ENCODE measurements around the gene THRB. TPM values are rescaled to one million over a fixed set of nuclear protein-coding genes. Genes with fewer than 3 reads are reported as not detected.

The THRB gene
- polyA plus RNA-seq, 4 donors = 4.1 to 26.5 (median 24.4) TPM

GRCh38 chr3:24245056-24245455 lies 249.6 kb downstream of the THRB start:
- DNase-seq (ENCODE audit: low read depth in 4 of 4, low spot score in 3 of 4) = no peak

- no peak for DNase-seq (ENCODE audit: low read depth in 4 of 4, low spot score in 3 of 4)
Measured at GRCh38 chr3:24244491-24244890, 250.2 kb downstream of the THRB start.

GRCh38 chr3:24242012-24242698 lies 252.5 kb downstream of the THRB start:
- DNase-seq (ENCODE audit: low read depth in 4 of 4, low spot score in 3 of 4) = no peak

GRCh38 chr3:24240306-24240705 lies 254.3 kb downstream of the THRB start:
- DNase-seq (ENCODE audit: low read depth in 4 of 4, low spot score in 3 of 4) = no peak

GRCh38 chr3:24237971-24238706 lies 256.5 kb downstream of the THRB start:
- DNase-seq (ENCODE audit: low read depth in 4 of 4, low spot score in 3 of 4) = peak; percentile 26 to 47 (median 44)

GRCh38 chr3:24235121-24235520 lies 259.5 kb downstream of the THRB start:
- DNase-seq (ENCODE audit: low read depth in 4 of 4, low spot score in 3 of 4) = no peak

GRCh38 chr3:24232784-24233183 lies 261.9 kb downstream of the THRB start:
- DNase-seq (ENCODE audit: low read depth in 4 of 4, low spot score in 3 of 4) = no peak

GRCh38 chr3:24229468-24230221 lies 265.0 kb downstream of the THRB start:
- no peak for DNase-seq (ENCODE audit: low read depth in 4 of 4, low spot score in 3 of 4)

GRCh38 chr3:24227635-24228034 lies 267.0 kb downstream of the THRB start:
- no peak for DNase-seq (ENCODE audit: low read depth in 4 of 4, low spot score in 3 of 4)

GRCh38 chr3:24226397-24226796 lies 268.3 kb downstream of the THRB start:
- DNase-seq (ENCODE audit: low read depth in 4 of 4, low spot score in 3 of 4) = no peak

- DNase-seq (ENCODE audit: low read depth in 4 of 4, low spot score in 3 of 4) = no peak
Measured at GRCh38 chr3:24225385-24225950, 269.2 kb downstream of the THRB start.

GRCh38 chr3:24224666-24225384 lies 269.8 kb downstream of the THRB start:
- no peak for DNase-seq (ENCODE audit: low read depth in 4 of 4, low spot score in 3 of 4)

- no peak for DNase-seq (ENCODE audit: low read depth in 4 of 4, low spot score in 3 of 4)
Measured at GRCh38 chr3:24222165-24222805, 272.4 kb downstream of the THRB start.

GRCh38 chr3:24220859-24221657 lies 273.6 kb downstream of the THRB start:
- no peak for DNase-seq (ENCODE audit: low read depth in 4 of 4, low spot score in 3 of 4)

GRCh38 chr3:24215502-24215901 lies 279.1 kb downstream of the THRB start:
- no peak for DNase-seq (ENCODE audit: low read depth in 4 of 4, low spot score in 3 of 4)

- no peak for DNase-seq (ENCODE audit: low read depth in 4 of 4, low spot score in 3 of 4)
Measured at GRCh38 chr3:24211381-24211780, 283.3 kb downstream of the THRB start.

- DNase-seq (ENCODE audit: low read depth in 4 of 4, low spot score in 3 of 4) = no peak
Measured at GRCh38 chr3:24202071-24202470, 292.6 kb downstream of the THRB start.

- no peak for DNase-seq (ENCODE audit: low read depth in 4 of 4, low spot score in 3 of 4)
Measured at GRCh38 chr3:24201301-24201700, 293.3 kb downstream of the THRB start.

GRCh38 chr3:24199775-24200247 lies 294.8 kb downstream of the THRB start:
- DNase-seq (ENCODE audit: low read depth in 4 of 4, low spot score in 3 of 4) = no peak
